GM12878 (cell line): Measurements from ENCODE around the gene SZRD1. TPM values are rescaled to one million over a fixed set of nuclear protein-coding genes. Genes with fewer than 3 reads are reported as not detected.

Source experiments
- ATAC-seq: fragments of 200-7000 bp; cut with Tn5 transposase; 3 replicates; pipeline ENCODE4 v1.9.1; 2020; ENCODE audit warnings: mild to moderate bottlenecking, moderate library complexity
- BruUV-seq: library from RNA; stranded (reverse); fragments of 400-500 nt; replicated peaks from 2 replicates; lab custom pipeline; 2021; lab: Mats Ljungman, UMichigan
- CTCF ChIA-PET: fragments of 300-600 bp; sonication (Branson Sonifier 250); formaldehyde crosslinking; extraction: SDS; loops from one replicate; lab custom pipeline; 2021; ENCODE audit warnings: inconsistent platforms; lab: Yijun Ruan, JAX
- POLR2A ChIA-PET: fragments of 350-600 bp; formaldehyde crosslinking; extraction: SDS; loops from one replicate; lab custom pipeline; 2021; ENCODE audit warnings: inconsistent platforms; lab: Charles Lee
- RAD21 ChIA-PET: fragments of 300-600 bp; sonication (Branson Sonifier 250); formaldehyde crosslinking; loops from one replicate; lab custom pipeline; 2023; ENCODE audit warnings: antibody characterized with exemption; ENCODE audit not compliant: unreplicated experiment; lab: Charles Lee
- SMC1A ChIA-PET: fragments of 300-600 bp; sonication (Branson Sonifier 250); formaldehyde crosslinking; loops from one replicate; lab custom pipeline; 2023; ENCODE audit not compliant: unreplicated experiment, uncharacterized antibody; lab: Charles Lee
- DNase-seq: peaks from one replicate; pipeline ENCODE4 v3.0.0-alpha.2; 2011; ENCODE audit warnings: low read depth, low spot score
- FAIRE-seq: peaks from 3 replicates; lab custom pipeline; 2011; peaks lifted over from hg19 to GRCh38; lab: Jason Lieb, UNC
- H2AFZ ChIP-seq: 2 replicates; pipeline ENCODE4 v1.6.0; 2011; ENCODE audit warnings: low read depth, low read length, control low read depth; ENCODE audit not compliant: control insufficient read depth
- H3K27ac ChIP-seq: 2 replicates; pipeline ENCODE4 v1.5.1; 2011; ENCODE audit warnings: control low read depth; ENCODE audit not compliant: control insufficient read depth, insufficient read depth
- H3K27me3 ChIP-seq, 2 experiments: replicated peaks in 1 of 2; 2 replicates each; pipeline versions ENCODE4 v1.6.0 to v1.6.1; 2011; ENCODE audit warnings: low read length in 1 of 2; ENCODE audit not compliant: control insufficient read depth in 2 of 2, insufficient read depth in 2 of 2
- H3K36me3 ChIP-seq, 2 experiments: 2 replicates each; pipeline ENCODE4 v1.5.1; 2011; ENCODE audit warnings: low read length in 1 of 2; ENCODE audit not compliant: control insufficient read depth in 2 of 2, insufficient read depth in 2 of 2
- H3K4me1 ChIP-seq: 2 replicates; pipeline ENCODE4 v1.6.1; 2011; ENCODE audit warnings: mild to moderate bottlenecking, low read length, moderate library complexity, mixed read lengths; ENCODE audit not compliant: control insufficient read depth, insufficient read depth
- H3K4me2 ChIP-seq: 2 replicates; pipeline ENCODE4 v1.6.0; 2011; ENCODE audit warnings: control low read depth; ENCODE audit not compliant: control insufficient read depth, insufficient read depth
- H3K4me3 ChIP-seq: fragments of 200-600 bp; sonication (generic); 2 replicates; pipeline ENCODE4 v1.5.1; 2016
- H3K79me2 ChIP-seq: 2 replicates; pipeline ENCODE4 v1.6.0; 2011; ENCODE audit warnings: low read length; ENCODE audit not compliant: control insufficient read depth, insufficient read depth
- H3K9ac ChIP-seq: 2 replicates; pipeline ENCODE4 v1.8.0; 2011; ENCODE audit warnings: low read length, control low read depth, mixed read lengths; ENCODE audit not compliant: control insufficient read depth, insufficient read depth
- H3K9me3 ChIP-seq: replicated peaks from 3 replicates; pipeline ENCODE4 v1.5.1; 2011; ENCODE audit warnings: mild to moderate bottlenecking, low read length; ENCODE audit not compliant: control insufficient read depth, insufficient read depth
- H4K20me1 ChIP-seq: 2 replicates; pipeline ENCODE4 v1.6.0; 2011; ENCODE audit not compliant: control insufficient read depth, insufficient read depth
- BMI1 ChIP-seq: fragments of 450-650 bp; IDR thresholded peaks from 2 replicates; pipeline ENCODE4 v1.6.1; 2016; ENCODE audit warnings: mild to moderate bottlenecking, moderate library complexity, borderline replicate concordance
- MTA2 ChIP-seq: fragments of 450-650 bp; IDR thresholded peaks from 2 replicates; pipeline ENCODE4 v1.6.1; 2016; ENCODE audit warnings: low read depth, mild to moderate bottlenecking, moderate library complexity
- NRF1 ChIP-seq: conservative IDR thresholded peaks from 2 replicates; pipeline ENCODE4 v1.6.1; 2011; ENCODE audit warnings: mild to moderate bottlenecking, low read depth, low read length, improper control_type of control experiment
- POU2F2 ChIP-seq: IDR thresholded peaks from 3 replicates; pipeline ENCODE4 v1.6.1; 2011; ENCODE audit warnings: low read depth, mild to moderate bottlenecking, low read length, borderline replicate concordance
- REST ChIP-seq: IDR thresholded peaks from 2 replicates; pipeline ENCODE4 v1.6.1; 2012; ENCODE audit warnings: mild to moderate bottlenecking, low read depth, low read length
- TCF7 ChIP-seq: IDR thresholded peaks from 2 replicates; pipeline ENCODE4 v1.6.1; 2014; ENCODE audit warnings: antibody characterized with exemption, borderline replicate concordance
- USF1 ChIP-seq: IDR thresholded peaks from 2 replicates; pipeline ENCODE4 v1.6.1; 2011; ENCODE audit warnings: borderline replicate concordance, low read depth, mild to moderate bottlenecking, moderate library complexity, mixed read lengths, low read length; ENCODE audit not compliant: insufficient read depth; ENCODE audit errors: extremely low read length
- WGBS: methylation state at CpG from one replicate; pipeline ENCODE4 v1.1.6; 2016; ENCODE audit warnings: low lambda C conversion rate; ENCODE audit not compliant: insufficient replicate concordance, insufficient coverage; ENCODE audit errors: missing lambda C conversion rate; 5-methylcytosine and 5-hydroxymethylcytosine counted together
- in situ Hi-C: fragments of 300-500 bp; cut with MboI; formaldehyde crosslinking; loops from 9 replicates; pipeline ENCODE4 v1.14.3; 2018; ENCODE audit warnings: mixed read lengths
- intact Hi-C: fragments of 100-400 bp; cut with micrococcal nuclease; formaldehyde crosslinking; loops from one replicate; pipeline ENCODE4 v1.14.2; 2022; ENCODE audit not compliant: unreplicated experiment
- polyA plus RNA-seq, 11 experiments: library from polyadenylated mRNA; depleted of rRNA in 4 of 11; unstranded in 6 of 11; stranded (reverse) in 5 of 11; fragments of >200 nt; fragmentation: Nextera tagmentation in 4 of 11; fragmentation: Illumina TruSeq in 1 of 11; extraction: Ambion mirVana in 4 of 11; extraction: Trizol in 1 of 11; gene quantifications; 1 replicate in 1 of 11; 2 replicates in 10 of 11; pipeline versions ENCODE4 v1.2.1 to v1.2.3, GENCODE V29; 2011 to 2016; ENCODE audit warnings: inconsistent platforms in 2 of 11, missing spikeins in 2 of 11, low read depth in 1 of 11
- total RNA-seq, 4 experiments: library from RNA; depleted of rRNA in 3 of 4; stranded (reverse); fragments of >200 nt in 3 of 4; fragmentation: Illumina TruSeq in 1 of 4; extraction: Trizol in 1 of 4; gene quantifications; 2 replicates each; pipeline versions ENCODE4 v1.2.1 to v1.2.3, GENCODE V29; 2013 to 2021
- TF ChIP-seq, protein P1 (sequence below): fragments of 450-650 bp; IDR thresholded peaks from 2 replicates; pipeline ENCODE4 v1.6.1; 2017; ENCODE audit warnings: mild to moderate bottlenecking, moderate library complexity

The SZRD1 gene
- total and polyA plus RNA-seq, 10 of the 15 experiments (the other 5 are each of a cell fraction or from before 2014, with no cell fraction given) = 5.6 to 213 (median 113) TPM

GRCh38 chr1:16376971-16377370, 9.9 kb downstream of the SZRD1 start (continued):
- no peak for TF ChIP-seq USF1
- no peak for TF ChIP-seq BMI1
- no peak for TF ChIP-seq NRF1
- no peak for TF ChIP-seq POU2F2
- TF ChIP-seq MTA2 = no peak
- TF ChIP-seq, protein P1, sequence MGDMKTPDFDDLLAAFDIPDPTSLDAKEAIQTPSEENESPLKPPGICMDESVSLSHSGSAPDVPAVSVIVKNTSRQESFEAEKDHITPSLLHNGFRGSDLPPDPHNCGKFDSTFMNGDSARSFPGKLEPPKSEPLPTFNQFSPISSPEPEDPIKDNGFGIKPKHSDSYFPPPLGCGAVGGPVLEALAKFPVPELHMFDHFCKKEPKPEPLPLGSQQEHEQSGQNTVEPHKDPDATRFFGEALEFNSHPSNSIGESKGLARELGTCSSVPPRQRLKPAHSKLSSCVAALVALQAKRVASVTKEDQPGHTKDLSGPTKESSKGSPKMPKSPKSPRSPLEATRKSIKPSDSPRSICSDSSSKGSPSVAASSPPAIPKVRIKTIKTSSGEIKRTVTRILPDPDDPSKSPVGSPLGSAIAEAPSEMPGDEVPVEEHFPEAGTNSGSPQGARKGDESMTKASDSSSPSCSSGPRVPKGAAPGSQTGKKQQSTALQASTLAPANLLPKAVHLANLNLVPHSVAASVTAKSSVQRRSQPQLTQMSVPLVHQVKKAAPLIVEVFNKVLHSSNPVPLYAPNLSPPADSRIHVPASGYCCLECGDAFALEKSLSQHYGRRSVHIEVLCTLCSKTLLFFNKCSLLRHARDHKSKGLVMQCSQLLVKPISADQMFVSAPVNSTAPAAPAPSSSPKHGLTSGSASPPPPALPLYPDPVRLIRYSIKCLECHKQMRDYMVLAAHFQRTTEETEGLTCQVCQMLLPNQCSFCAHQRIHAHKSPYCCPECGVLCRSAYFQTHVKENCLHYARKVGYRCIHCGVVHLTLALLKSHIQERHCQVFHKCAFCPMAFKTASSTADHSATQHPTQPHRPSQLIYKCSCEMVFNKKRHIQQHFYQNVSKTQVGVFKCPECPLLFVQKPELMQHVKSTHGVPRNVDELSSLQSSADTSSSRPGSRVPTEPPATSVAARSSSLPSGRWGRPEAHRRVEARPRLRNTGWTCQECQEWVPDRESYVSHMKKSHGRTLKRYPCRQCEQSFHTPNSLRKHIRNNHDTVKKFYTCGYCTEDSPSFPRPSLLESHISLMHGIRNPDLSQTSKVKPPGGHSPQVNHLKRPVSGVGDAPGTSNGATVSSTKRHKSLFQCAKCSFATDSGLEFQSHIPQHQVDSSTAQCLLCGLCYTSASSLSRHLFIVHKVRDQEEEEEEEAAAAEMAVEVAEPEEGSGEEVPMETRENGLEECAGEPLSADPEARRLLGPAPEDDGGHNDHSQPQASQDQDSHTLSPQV = no peak
- TF ChIP-seq, all 136 proteins: peak for 0

- Histone ChIP-seq H3K9me3 (no peaks in the 10 kb centered on the region), H4K20me1 (peaks cover 20% of the 10 kb centered on the region; the same call in 1 of the 2 replicates), H3K4me3 (no peak overlapping the region), H3K36me3 (peaks cover 4 to 5% of the 10 kb centered on the region in 2 experiments; a peak in 3 of 4 replicates), H3K27me3 (no peaks in the 10 kb centered on the region), H3K4me1 (peaks cover 3% of the 10 kb centered on the region; the same call in 1 of the 2 replicates), H3K9ac (no peak overlapping the region), H2AFZ (no peak overlapping the region), H3K79me2 (peaks cover 88% of the 10 kb centered on the region), H3K27ac (no peak overlapping the region), H3K4me2 (no peak overlapping the region)
- POLR2A ChIA-PET = interaction anchor here (1.0 to 1.6 kb wide), 2 partner anchors 9 to 52 kb away, joined by 3 to 6 read pairs; no protein-coding TSS in a partner anchor
- 75% methylated on average over 7 of the region's 7 CpGs for whole genome bisulfite sequencing
- CTCF ChIA-PET = interaction anchor here (1.6 kb wide), 1 partner anchor 9 kb away, joined by 4 read pairs; no protein-coding TSS in a partner anchor
- in situ Hi-C loops = no loop called here
- TF ChIP-seq TCF7 (no peak), REST (no peak)
- RAD21 ChIA-PET = no interaction called here
- BruUV-seq = no TSS peak
- intact Hi-C loops = no loop called here
- no peak for FAIRE-seq
- ATAC-seq = no peak
- no peak for DNase-seq
- SMC1A ChIA-PET = interaction anchor here (4.6 kb wide), 1 partner anchor 9 kb away, joined by 37 read pairs; no protein-coding TSS in a partner anchor
These were observed 11.4 kb downstream of the SZRD1 start for GRCh38 chr1:16378443-16378842.
